H1 (cell line): ENCODE measurements around the gene ATP6AP1. TPM values are rescaled to one million over a fixed set of nuclear protein-coding genes. Genes with fewer than 3 reads are reported as not detected.

Source experiments
- CTCF ChIA-PET: fragments of 300-600 bp; sonication (Branson Sonifier 250); formaldehyde crosslinking; loops from one replicate; lab custom pipeline; 2021; ENCODE audit not compliant: partially characterized antibody; lab: Charles Lee
- POLR2A ChIA-PET: fragments of 300-600 bp; sonication (Branson Sonifier 250); formaldehyde crosslinking; loops from one replicate; lab custom pipeline; 2021; ENCODE audit warnings: inconsistent platforms; ENCODE audit not compliant: partially characterized antibody; lab: Charles Lee
- DNase-seq, 2 experiments: peaks; one replicate each; pipeline versions ENCODE4 v3.0.0 to v3.0.0-alpha.2; 2010 to 2022; ENCODE audit warnings: low spot score in 2 of 2, low read depth in 1 of 2, mixed read lengths in 1 of 2
- FAIRE-seq: peaks from 2 replicates; lab custom pipeline; 2011; peaks lifted over from hg19 to GRCh38; lab: Jason Lieb, UNC
- H2AFZ ChIP-seq: 2 replicates; pipeline ENCODE4 v1.8.1; 2012; ENCODE audit warnings: low read length, inconsistent platforms
- H2AK5ac ChIP-seq: 2 replicates; pipeline ENCODE4 v1.6.1; 2013; ENCODE audit warnings: low read depth, low read length
- H2BK120ac ChIP-seq: replicated peaks from 2 replicates; pipeline ENCODE3; 2013; ENCODE audit warnings: low read depth, low read length, inconsistent platforms
- H2BK12ac ChIP-seq: 2 replicates; pipeline ENCODE4 v1.6.1; 2013; ENCODE audit warnings: low read depth, low read length
- H2BK15ac ChIP-seq: 2 replicates; pipeline ENCODE4 v1.6.1; 2013; ENCODE audit warnings: low read length
- H2BK20ac ChIP-seq: 2 replicates; pipeline ENCODE4 v1.6.1; 2013; ENCODE audit warnings: low read length
- H2BK5ac ChIP-seq: 2 replicates; pipeline ENCODE4 v1.6.1; 2013; ENCODE audit warnings: low read depth, low read length
- H3K14ac ChIP-seq: 2 replicates; pipeline ENCODE4 v1.6.1; 2013; ENCODE audit warnings: inconsistent platforms; ENCODE audit not compliant: insufficient read length
- H3K18ac ChIP-seq: 2 replicates; pipeline ENCODE4 v1.6.1; 2013; ENCODE audit warnings: low read length; ENCODE audit errors: extremely low read depth
- H3K23ac ChIP-seq: 2 replicates; pipeline ENCODE4 v1.6.1; 2013; ENCODE audit warnings: inconsistent platforms; ENCODE audit not compliant: insufficient read length
- H3K23me2 ChIP-seq: 2 replicates; pipeline ENCODE4 v1.6.1; 2013; ENCODE audit warnings: low read depth, low read length
- H3K27ac ChIP-seq: 2 replicates; pipeline ENCODE4 v1.6.1; 2011; ENCODE audit warnings: low read depth, low read length, inconsistent platforms
- H3K27me3 ChIP-seq, 4 experiments: replicated peaks in 1 of 4; 1 replicate in 1 of 4; 2 replicates in 3 of 4; pipeline versions ENCODE4 v1.6.1 to v1.8.1; 2011 to 2013; ENCODE audit warnings: low read length in 3 of 4, mild to moderate bottlenecking in 3 of 4, inconsistent platforms in 2 of 4, mixed read lengths in 2 of 4, moderate library complexity in 1 of 4; ENCODE audit not compliant: control insufficient read depth in 3 of 4, insufficient read depth in 3 of 4; ENCODE audit errors: extremely low read depth in 1 of 4
- H3K36me3 ChIP-seq, 4 experiments: 2 replicates each; pipeline versions ENCODE4 v1.6.1 to v1.8.1; 2011 to 2013; ENCODE audit warnings: mild to moderate bottlenecking in 4 of 4, low read length in 3 of 4, moderate library complexity in 2 of 4, control low read depth in 1 of 4, inconsistent platforms in 1 of 4; ENCODE audit not compliant: insufficient read depth in 4 of 4, control insufficient read depth in 2 of 4
- H3K4ac ChIP-seq: replicated peaks from 2 replicates; pipeline ENCODE3; 2013; ENCODE audit warnings: low read length, low read depth, mixed read lengths, inconsistent platforms; ENCODE audit not compliant: insufficient read length
- H3K4me1 ChIP-seq, 4 experiments: replicated peaks in 1 of 4; 1 replicate in 1 of 4; 2 replicates in 3 of 4; pipeline versions ENCODE4 v1.6.1 to v1.8.1; 2011 to 2013; ENCODE audit warnings: low read length in 3 of 4, inconsistent platforms in 2 of 4, mixed read lengths in 1 of 4; ENCODE audit not compliant: insufficient read depth in 4 of 4, control insufficient read depth in 3 of 4
- H3K4me2 ChIP-seq, 2 experiments: 2 replicates each; pipeline versions ENCODE4 v1.6.1 to v1.8.1; 2011 to 2013; ENCODE audit warnings: low read depth in 2 of 2, low read length in 2 of 2, control low read depth in 1 of 2, inconsistent platforms in 1 of 2, mild to moderate bottlenecking in 1 of 2; ENCODE audit not compliant: insufficient read depth in 1 of 2
- H3K4me3 ChIP-seq, 4 experiments: fragments of 200-600, 300-600 bp in 1 of 4; sonication (generic), shearing (Covaris generic), sonication (Bioruptor Twin) in 1 of 4; 2 replicates each; pipeline versions ENCODE4 v1.5.1 to v1.8.1; 2011 to 2016; ENCODE audit warnings: low read length in 4 of 4, low read depth in 3 of 4, control low read depth in 2 of 4, inconsistent platforms in 2 of 4, mild to moderate bottlenecking in 2 of 4, mixed read lengths in 1 of 4, moderate library complexity in 1 of 4; ENCODE audit not compliant: insufficient read depth in 2 of 4; ENCODE audit errors: extremely low read depth in 1 of 4
- H3K56ac ChIP-seq: replicated peaks from 2 replicates; pipeline ENCODE3; 2013; ENCODE audit warnings: low read depth, mild to moderate bottlenecking, mixed read lengths, low read length, inconsistent platforms; ENCODE audit not compliant: insufficient read length
- H3K79me1 ChIP-seq: 2 replicates; pipeline ENCODE4 v1.6.1; 2013; ENCODE audit warnings: low read depth, low read length, control low read depth
- H3K79me2 ChIP-seq, 2 experiments: 2 replicates each; pipeline versions ENCODE4 v1.6.1 to v1.8.1; 2012 to 2013; ENCODE audit warnings: low read length in 2 of 2, mild to moderate bottlenecking in 2 of 2, inconsistent platforms in 1 of 2; ENCODE audit not compliant: insufficient read depth in 2 of 2, control insufficient read depth in 1 of 2
- H3K9ac ChIP-seq, 4 experiments: replicated peaks in 1 of 4; 1 replicate in 1 of 4; 2 replicates in 3 of 4; pipeline versions ENCODE4 v1.6.1 to v1.8.1; 2011 to 2013; ENCODE audit warnings: low read depth in 3 of 4, low read length in 3 of 4, control low read depth in 2 of 4, mild to moderate bottlenecking in 2 of 4, moderate library complexity in 2 of 4, inconsistent platforms in 1 of 4; ENCODE audit errors: extremely low read depth in 1 of 4
- H3K9me3 ChIP-seq, 2 experiments: 2 replicates each; pipeline versions ENCODE4 v1.6.1 to v1.8.1; 2012 to 2013; ENCODE audit warnings: mild to moderate bottlenecking in 2 of 2, moderate library complexity in 2 of 2, control low read depth in 1 of 2, inconsistent platforms in 1 of 2, low read depth in 1 of 2, low read length in 1 of 2, mixed read lengths in 1 of 2; ENCODE audit not compliant: insufficient read depth in 2 of 2
- H4K20me1 ChIP-seq, 2 experiments: replicated peaks in 1 of 2; 2 replicates each; pipeline versions ENCODE3 to v1.8.1; 2011 to 2013; ENCODE audit warnings: inconsistent platforms in 2 of 2, low read length in 2 of 2, mild to moderate bottlenecking in 1 of 2; ENCODE audit not compliant: insufficient read depth in 2 of 2, control insufficient read depth in 1 of 2
- H4K5ac ChIP-seq: 2 replicates; pipeline ENCODE4 v1.6.1; 2013; ENCODE audit warnings: low read length, low read depth, mixed read lengths, inconsistent platforms; ENCODE audit not compliant: insufficient read length
- H4K8ac ChIP-seq: 2 replicates; pipeline ENCODE4 v1.8.0; 2013; ENCODE audit warnings: mild to moderate bottlenecking, moderate library complexity, low read length, inconsistent platforms; ENCODE audit not compliant: insufficient read depth; ENCODE audit errors: extremely low read depth
- H4K91ac ChIP-seq: replicated peaks from 2 replicates; pipeline ENCODE3; 2013; ENCODE audit warnings: low read length, mixed read lengths, inconsistent platforms; ENCODE audit not compliant: insufficient read length
- CBX8 ChIP-seq: fragments of 300-800, 300-1000 bp; sonication (generic); IDR thresholded peaks from 2 replicates; pipeline ENCODE4 v1.7.1; 2016; ENCODE audit warnings: low read depth, low read length, borderline replicate concordance
- CREB1 ChIP-seq: IDR thresholded peaks from 2 replicates; pipeline ENCODE4 v1.6.1; 2012; ENCODE audit warnings: inconsistent platforms
- E2F6 ChIP-seq: IDR thresholded peaks from 2 replicates; pipeline ENCODE4 v1.6.1; 2012; ENCODE audit warnings: inconsistent platforms
- EP300 ChIP-seq, 2 experiments: IDR thresholded peaks; 1 replicate in 1 of 2; 2 replicates in 1 of 2; pipeline ENCODE4 v1.6.1; 2011 to 2012; ENCODE audit warnings: low read depth in 2 of 2, low read length in 2 of 2, mild to moderate bottlenecking in 2 of 2, borderline replicate concordance in 1 of 2, inconsistent platforms in 1 of 2, moderate library complexity in 1 of 2
- GABPA ChIP-seq: IDR thresholded peaks from 2 replicates; pipeline ENCODE4 v1.6.1; 2011; ENCODE audit warnings: mild to moderate bottlenecking, low read length, moderate library complexity, borderline replicate concordance; ENCODE audit not compliant: insufficient read depth
- GTF2F1 ChIP-seq: IDR thresholded peaks from 2 replicates; pipeline ENCODE4 v1.6.1; 2012; ENCODE audit warnings: low read depth, low read length, improper control_type of control experiment, borderline replicate concordance
- HDAC2 ChIP-seq, 2 experiments: fragments of 300-600 bp in 1 of 2; sonication (generic) in 1 of 2; IDR thresholded peaks; 2 replicates each; pipeline ENCODE4 v1.6.1; 2011 to 2012; ENCODE audit warnings: low read depth in 2 of 2, low read length in 2 of 2, mild to moderate bottlenecking in 2 of 2, moderate library complexity in 2 of 2, borderline replicate concordance in 1 of 2, inconsistent platforms in 1 of 2
- KDM1A ChIP-seq: fragments of 200-600, 300-600 bp; sonication (generic); IDR thresholded peaks from 2 replicates; pipeline ENCODE4 v1.7.1; 2016; ENCODE audit warnings: mild to moderate bottlenecking, low read length, borderline replicate concordance
- POU5F1 ChIP-seq: IDR thresholded peaks from 2 replicates; pipeline ENCODE4 v1.6.1; 2011; ENCODE audit warnings: low read depth, mild to moderate bottlenecking, low read length, moderate library complexity
- RXRA ChIP-seq: IDR thresholded peaks from 2 replicates; pipeline ENCODE4 v1.6.1; 2011; ENCODE audit warnings: low read depth, mild to moderate bottlenecking, low read length, moderate library complexity; ENCODE audit not compliant: insufficient read depth
- SIRT6 ChIP-seq: IDR thresholded peaks from one replicate; pipeline ENCODE4 v1.7.1; 2012; ENCODE audit warnings: low read length, inconsistent platforms
- SIX5 ChIP-seq: IDR thresholded peaks from 2 replicates; pipeline ENCODE4 v1.6.1; 2011; ENCODE audit warnings: mild to moderate bottlenecking, low read depth, low read length
- SP4 ChIP-seq: IDR thresholded peaks from 2 replicates; pipeline ENCODE4 v1.6.1; 2012; ENCODE audit warnings: low read length, inconsistent platforms
- ZNF274 ChIP-seq: IDR thresholded peaks from 2 replicates; pipeline ENCODE4 v1.7.0; 2012; ENCODE audit warnings: low read length, borderline replicate concordance; ENCODE audit errors: extremely low read depth
- WGBS, 2 experiments: shearing (Covaris generic) in 1 of 2; methylation state at CpG; one replicate each; pipeline versions ENCODE4 v1.1.6 to v1.1.7; 2013 to 2015; ENCODE audit warnings: low lambda C conversion rate in 2 of 2, mixed read lengths in 2 of 2, inconsistent platforms in 1 of 2, low coverage in 1 of 2, missing lambda C conversion rate in 1 of 2; ENCODE audit not compliant: insufficient replicate concordance in 2 of 2, insufficient coverage in 1 of 2, insufficient read length in 1 of 2; ENCODE audit errors: extremely low coverage in 1 of 2, missing lambda C conversion rate in 1 of 2; 5-methylcytosine and 5-hydroxymethylcytosine counted together
- polyA plus RNA-seq, 7 experiments: library from polyadenylated mRNA; depleted of rRNA in 3 of 7; stranded (reverse) in 5 of 7; unstranded in 2 of 7; fragments of >200 nt in 5 of 7; fragments of 200-250 nt in 2 of 7; gene quantifications; 1 replicate in 5 of 7; 2 replicates in 1 of 7; 4 replicates in 1 of 7; pipeline versions ENCODE4 v1.2.1 to v1.2.3, GENCODE V29; 2011 to 2013; ENCODE audit warnings: missing spikeins in 2 of 7, mixed read lengths in 2 of 7
- total RNA-seq: library from RNA; stranded (reverse); fragmentation: NEBNext Ultra II Directional; extraction: Animal tissue kit (Norgen Biotek cat#: 25700); gene quantifications from 2 replicates; pipeline ENCODE4 v1.2.1, GENCODE V29; 2021

Gene ATP6AP1
- total and polyA plus RNA-seq, 2 of the 8 experiments (the other 6 are each of a cell fraction or from before 2014, with no cell fraction given) = 44.6 to 80.8 TPM

DNA sequence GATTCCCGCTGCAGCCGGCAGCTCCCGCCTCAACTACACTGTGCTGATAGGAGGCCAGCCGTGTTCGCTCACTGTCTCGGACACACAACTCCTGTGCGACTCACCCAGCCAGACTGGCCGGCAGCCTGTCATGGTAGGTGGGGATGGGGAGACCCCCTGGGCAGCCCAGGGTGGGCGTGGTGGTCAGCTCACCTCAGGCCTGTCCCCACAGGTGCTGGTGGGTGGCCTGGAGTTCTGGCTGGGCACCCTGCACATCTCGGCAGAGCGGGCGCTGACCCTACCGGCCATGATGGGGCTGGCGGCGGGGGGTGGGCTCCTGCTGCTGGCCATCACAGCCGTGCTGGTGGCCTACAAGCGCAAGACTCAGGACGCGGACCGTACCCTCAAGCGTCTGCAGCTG lies 39.1 kb downstream of the ATP6AP1 start:
- H4K8ac ChIP-seq = no peak overlapping the region
- H4K5ac ChIP-seq = no peak overlapping the region
- CTCF ChIA-PET = no interaction called here
- H2BK15ac ChIP-seq = no peak overlapping the region
- H3K27ac ChIP-seq = no peak overlapping the region
- H2BK120ac ChIP-seq = no peak overlapping the region
- H3K14ac ChIP-seq = no peak overlapping the region
- no peaks in the 10 kb centered on the region for H3K23me2 ChIP-seq
- H2BK5ac ChIP-seq = no peak overlapping the region
- no peak overlapping the region for H4K91ac ChIP-seq
- H3K9ac ChIP-seq = no peak overlapping the region
- no peaks in the 10 kb centered on the region for H4K20me1 ChIP-seq
- POLR2A ChIA-PET = interaction anchor here (1.1 kb wide), 1 partner anchor 9 kb away, joined by 4 read pairs; the partner anchor contains the start of gene PLXNA3
- H3K27me3 ChIP-seq = no peaks in the 10 kb centered on the region
- H3K4me1 ChIP-seq = no peaks in the 10 kb centered on the region
- no peak overlapping the region for H3K23ac ChIP-seq
- H3K4ac ChIP-seq = no peak overlapping the region
- no peak overlapping the region for H3K4me3 ChIP-seq
- no peaks in the 10 kb centered on the region for H3K79me1 ChIP-seq
- H3K56ac ChIP-seq = no peak overlapping the region
- H3K36me3 ChIP-seq = peaks cover 0 to 37% (median 7%) of the 10 kb centered on the region in 4 experiments; a peak in 6 of 8 replicates
- no peaks in the 10 kb centered on the region for H3K79me2 ChIP-seq
- no peak overlapping the region for H2BK12ac ChIP-seq
- H3K18ac ChIP-seq = no peak overlapping the region
- H2BK20ac ChIP-seq = no peak overlapping the region
- no peak for DNase-seq
- H2AFZ ChIP-seq = no peak overlapping the region
- H3K4me2 ChIP-seq = no peak overlapping the region
- 100% methylated on average over 7 of the region's 21 CpGs; no CpG with 5 or more reads in 1 of the 2 experiments for WGBS, 2 experiments
- no peak for FAIRE-seq
- H3K9me3 ChIP-seq = no peaks in the 10 kb centered on the region
- no peak overlapping the region for H2AK5ac ChIP-seq
- TF ChIP-seq SP4 = no peak
- TF ChIP-seq CREB1 = no peak
- no peak for TF ChIP-seq RXRA
- TF ChIP-seq POU5F1 = no peak
- TF ChIP-seq CBX8 = no peak
- TF ChIP-seq GABPA = no peak
- no peak for TF ChIP-seq GTF2F1
- no peak for TF ChIP-seq KDM1A
- no peak for TF ChIP-seq SIX5
- no peak for TF ChIP-seq ZNF274
- TF ChIP-seq EP300 (IDR thresholded peaks at IDR 0.05; ENCODE audit: borderline replicate concordance in 1 of 2, low read depth in 2 of 2, low read length in 2 of 2) = no peak
- no peak for TF ChIP-seq E2F6
- no peak for TF ChIP-seq SIRT6
- TF ChIP-seq HDAC2 (IDR thresholded peaks at IDR 0.05; ENCODE audit: borderline replicate concordance in 1 of 2, low read depth in 2 of 2, low read length in 2 of 2) = no peak
